NCI-H1417 treated with DMSO at 0.1 percent for 48 hours (cell line): ENCODE results near the gene RASSF6.
A peak's percentile ranks its signal among the peaks of the same experiment; 100 is the strongest.
"Not testable (repeated sequence)": the region's sequence is repeated elsewhere in the genome, so short reads cannot be mapped to it uniquely, and the experiment has no call there.

Experiments used
- DNase-seq: peaks from one replicate; lab custom pipeline; 2025; lab: John Stamatoyannopoulos, UW

Gene RASSF6, protein sequence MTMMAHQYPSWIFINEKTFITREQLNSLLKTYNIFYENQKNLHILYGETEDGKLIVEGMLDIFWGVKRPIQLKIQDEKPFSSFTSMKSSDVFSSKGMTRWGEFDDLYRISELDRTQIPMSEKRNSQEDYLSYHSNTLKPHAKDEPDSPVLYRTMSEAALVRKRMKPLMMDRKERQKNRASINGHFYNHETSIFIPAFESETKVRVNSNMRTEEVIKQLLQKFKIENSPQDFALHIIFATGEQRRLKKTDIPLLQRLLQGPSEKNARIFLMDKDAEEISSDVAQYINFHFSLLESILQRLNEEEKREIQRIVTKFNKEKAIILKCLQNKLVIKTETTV

DNA sequence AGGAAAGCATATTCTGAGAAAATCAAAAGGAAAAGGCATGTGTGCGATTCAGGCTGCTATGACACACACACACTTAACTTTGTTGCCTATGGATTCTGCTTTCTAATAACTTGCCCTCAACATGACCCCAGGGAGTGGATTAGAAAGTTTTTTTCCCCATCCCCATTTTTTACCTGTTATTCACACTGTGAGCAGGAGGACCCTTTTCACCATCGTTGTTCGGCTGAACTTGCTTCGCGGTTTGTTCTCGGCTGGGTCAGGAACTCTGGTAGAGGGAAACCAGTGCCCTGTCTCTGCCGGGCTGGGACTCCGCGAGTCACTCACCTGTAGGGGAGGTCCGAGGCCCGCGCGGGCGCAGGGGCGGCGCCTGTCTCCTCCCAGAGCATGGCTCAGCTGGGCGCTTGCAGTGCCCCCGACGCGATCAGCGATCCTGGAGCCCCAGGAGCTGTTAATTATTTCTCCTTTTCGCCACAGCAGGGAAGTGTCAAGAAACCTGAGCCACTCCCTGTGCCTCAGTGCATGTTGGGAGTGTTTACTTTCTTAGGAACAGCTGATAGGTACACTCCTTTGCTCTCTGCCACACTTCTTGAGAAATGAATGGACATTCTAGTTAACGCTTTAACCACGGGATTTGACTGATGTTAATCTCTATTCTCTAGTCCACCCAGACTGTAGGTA lies at the start of gene RASSF6:
Gene RASSF6 (minus strand): TSS at position 322 of the 678 bp plus-strand sequence. CDS start 8,641 bp downstream, outside the sequence.
- DNase-seq = peak; percentile 26

DNA sequence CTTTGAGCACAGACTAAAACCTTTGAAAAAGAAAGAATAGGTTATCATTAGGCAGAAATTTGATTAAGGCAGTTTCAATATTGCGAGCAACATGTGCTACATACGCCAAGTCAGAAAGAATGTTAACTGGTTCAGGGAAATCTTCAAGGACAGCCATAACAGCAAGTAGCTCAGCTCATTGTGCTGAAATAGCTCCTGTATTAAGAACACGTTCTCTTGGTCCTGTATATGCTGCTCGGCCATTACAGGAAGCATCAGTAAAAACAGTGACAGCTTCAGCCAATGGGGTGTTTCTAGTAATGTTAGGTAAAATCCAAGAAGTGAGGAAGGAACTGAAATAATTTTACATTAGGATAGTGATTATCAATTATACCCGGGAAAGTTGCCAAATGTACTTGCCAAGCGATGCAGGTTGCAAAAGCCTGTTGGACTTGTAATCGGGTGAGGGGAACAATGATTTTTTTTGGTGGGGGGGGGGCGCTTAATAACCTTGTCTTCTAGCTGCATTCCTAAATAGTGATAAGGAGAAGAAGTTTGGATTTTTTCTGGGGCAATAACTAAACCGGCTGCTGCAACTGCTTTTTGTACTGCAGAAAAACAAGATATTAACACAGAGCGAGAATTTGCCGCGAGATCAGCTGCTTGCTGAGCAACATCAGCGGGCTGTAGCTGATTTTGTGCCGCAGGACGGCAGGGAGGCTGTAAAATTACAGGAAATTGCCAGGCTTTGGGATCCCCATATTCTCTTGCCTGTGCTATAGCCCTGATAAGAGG lies 49.4 kb upstream of the RASSF6 start:
- DNase-seq = no peak

DNA sequence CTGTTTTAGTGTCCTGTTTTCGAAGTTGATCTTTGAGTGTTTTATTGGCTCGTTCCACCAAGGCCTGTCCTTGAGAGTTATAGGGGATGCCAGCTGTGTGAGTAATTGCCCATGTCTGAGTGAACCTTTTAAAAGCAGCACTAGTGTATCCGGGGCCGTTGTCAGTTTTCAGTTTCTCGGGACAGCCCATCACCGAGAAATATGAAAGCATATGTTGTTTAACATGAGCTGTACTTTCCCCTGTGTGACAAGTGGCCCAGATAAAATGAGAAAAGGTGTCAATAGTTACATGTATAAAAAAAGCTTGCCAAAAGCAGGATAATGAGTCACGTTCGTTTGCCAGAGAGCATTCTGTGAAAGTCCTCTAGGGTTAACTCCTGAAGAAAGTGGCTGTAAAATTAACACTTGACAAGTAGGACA lies 48.6 kb upstream of the RASSF6 start:
- no peak for DNase-seq

DNA sequence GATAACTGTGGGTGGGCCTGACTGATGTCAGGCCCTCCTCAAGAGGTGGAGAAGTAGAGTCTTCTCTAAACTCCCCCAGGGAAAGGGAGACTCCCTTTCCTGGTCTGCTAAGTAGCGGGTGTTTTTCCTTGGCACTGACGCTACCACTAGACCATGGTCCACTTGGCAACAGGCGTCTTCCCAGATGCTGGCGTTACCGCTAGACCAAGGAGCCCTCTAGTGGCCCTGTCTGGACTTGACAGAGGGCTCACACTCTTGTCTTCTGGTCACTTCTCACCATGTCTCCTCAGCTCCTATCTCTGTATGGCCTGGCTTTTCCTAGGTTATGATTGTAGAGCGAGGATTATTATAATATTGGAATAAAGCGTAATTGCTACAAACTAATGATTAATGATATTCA lies 45.7 kb upstream of the RASSF6 start:
- not testable (repeated sequence) for DNase-seq

DNA sequence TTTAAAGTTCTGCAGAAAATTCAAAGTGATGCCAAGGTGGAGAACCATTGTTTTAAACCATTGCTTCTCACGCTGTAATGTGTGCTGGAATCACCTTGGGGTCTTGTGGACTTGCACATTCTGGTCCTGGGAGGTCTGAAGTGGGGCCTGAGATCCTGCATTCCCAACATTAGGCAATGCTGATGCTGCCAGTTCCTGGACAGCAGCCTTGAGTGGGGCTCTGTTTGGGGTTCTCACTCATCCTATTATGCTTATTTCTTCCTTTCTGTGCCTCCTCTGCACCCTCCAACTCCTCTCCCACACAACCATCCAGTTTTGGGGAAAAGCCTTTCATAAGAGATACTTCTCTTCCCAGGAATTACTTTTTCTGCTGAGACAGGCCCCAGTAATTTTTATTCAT lies 44.2 kb upstream of the RASSF6 start:
- no peak for DNase-seq

DNA sequence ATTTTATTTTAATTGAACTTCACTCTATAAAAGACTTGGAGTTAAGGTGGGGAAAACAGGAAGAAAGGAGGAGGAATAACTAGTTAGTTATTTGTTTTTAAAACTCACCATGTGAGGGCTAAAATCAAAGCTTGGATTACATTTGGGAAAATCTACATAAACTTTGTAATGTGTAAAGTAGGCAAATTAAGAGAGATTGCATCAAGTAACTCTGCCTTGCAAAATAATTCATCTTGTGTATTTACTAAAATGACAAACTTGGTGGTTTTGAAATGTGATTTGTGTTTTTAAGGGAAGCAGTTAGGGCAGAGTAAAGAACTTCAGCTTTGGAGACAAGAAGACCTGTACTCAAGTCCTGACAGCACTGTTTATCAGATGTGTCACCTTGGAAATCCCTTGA lies 43.3 kb upstream of the RASSF6 start:
- DNase-seq = no peak

DNA sequence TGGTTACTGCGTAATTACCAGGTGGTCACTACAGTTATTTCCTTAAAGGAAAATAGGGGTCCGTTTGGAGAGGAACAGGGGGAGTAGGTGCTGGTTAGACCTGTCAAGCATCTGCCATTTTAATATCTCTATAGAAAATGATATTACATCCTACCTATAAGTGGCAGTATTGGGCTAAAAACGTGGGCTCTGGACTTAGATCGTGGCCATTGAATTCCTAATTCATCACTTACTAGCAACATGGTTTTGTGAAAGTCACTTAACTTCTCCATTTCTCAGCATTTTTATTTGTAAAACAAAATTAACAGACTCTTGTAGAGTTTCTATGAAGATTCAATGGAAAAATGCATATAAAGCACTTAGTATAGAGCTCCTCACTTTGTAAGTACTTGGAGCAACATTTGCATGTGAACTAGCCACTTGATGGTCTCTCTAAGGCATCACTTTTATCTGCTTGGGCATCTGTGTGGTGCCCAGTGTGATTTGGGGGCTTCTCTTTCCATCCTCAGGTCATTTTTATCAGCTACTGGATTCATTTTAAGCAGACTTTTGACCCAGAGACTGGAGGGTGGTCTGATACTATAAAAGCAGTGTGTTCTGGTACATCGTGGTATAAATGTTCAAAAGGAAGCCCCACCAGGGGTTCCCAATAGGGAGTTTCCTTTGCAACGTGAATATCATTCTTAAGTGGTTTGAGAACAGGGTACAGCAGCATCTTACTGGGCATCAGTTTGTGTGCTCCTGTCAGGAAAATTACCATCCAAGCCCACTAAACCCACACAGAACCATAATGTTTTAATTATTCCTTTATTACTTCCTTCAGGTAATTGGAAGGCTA lies 42.7 kb upstream of the RASSF6 start:
- DNase-seq = no peak

DNA sequence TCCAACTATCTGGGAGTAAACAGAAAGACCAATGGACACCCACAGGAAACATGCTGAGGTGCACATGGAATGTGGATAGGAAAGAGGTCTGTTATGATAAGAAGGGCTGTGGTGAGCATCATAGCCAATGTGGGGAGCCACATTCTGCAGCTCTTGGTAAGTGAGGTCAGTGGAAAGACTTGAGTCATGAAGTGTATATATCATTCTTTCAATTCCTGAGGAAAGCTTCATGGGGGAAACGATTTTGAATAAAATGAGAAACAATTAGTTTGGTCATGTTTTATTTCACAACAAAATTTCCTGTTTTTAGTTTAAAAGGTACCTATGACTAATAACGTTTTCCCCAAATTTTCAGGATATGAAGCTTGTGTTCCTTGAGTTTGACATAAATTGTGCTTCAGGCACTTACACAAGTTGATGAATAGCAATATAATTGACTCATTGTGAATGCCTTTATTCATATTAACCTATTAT lies 41.4 kb upstream of the RASSF6 start:
- DNase-seq = no peak

DNA sequence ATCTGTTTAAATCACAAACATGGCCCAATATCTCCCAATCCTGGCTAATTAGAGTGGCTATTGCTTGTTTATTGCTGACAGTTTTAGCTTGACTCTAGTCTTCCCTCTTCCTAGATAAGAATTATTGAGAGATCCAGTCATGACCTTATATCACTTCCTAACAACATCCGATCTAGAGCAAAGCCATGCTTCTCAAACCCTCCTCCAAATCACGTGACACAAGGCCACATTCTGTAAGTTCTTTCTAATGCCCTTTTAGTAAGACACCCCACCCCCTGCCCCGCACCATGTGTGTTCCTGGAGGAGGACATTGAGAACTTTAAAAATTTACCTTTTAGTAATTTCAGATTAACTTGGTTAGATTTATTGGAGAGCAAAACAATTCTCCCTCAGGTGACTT lies 40.6 kb upstream of the RASSF6 start:
- DNase-seq = no peak

DNA sequence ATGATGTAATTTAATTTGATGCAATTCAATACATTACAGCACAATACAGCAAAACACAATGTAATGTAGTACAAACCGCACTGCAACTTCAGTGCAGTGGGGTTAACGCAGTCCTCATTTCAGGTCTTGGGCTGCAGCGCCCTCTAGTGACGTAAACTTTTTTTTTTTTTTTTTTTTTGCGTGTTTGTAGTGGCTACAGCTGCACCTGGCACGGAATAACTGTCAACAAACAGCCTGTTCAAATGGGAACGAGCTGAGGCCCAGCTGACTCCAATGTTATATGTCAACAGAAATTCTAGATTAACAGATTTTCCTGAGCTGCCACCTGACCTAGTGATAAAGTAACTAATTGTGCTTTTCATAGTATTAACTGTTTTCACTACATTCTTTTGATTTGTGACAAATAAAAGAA lies 33.5 kb upstream of the RASSF6 start:
- DNase-seq = peak; percentile 75

DNA sequence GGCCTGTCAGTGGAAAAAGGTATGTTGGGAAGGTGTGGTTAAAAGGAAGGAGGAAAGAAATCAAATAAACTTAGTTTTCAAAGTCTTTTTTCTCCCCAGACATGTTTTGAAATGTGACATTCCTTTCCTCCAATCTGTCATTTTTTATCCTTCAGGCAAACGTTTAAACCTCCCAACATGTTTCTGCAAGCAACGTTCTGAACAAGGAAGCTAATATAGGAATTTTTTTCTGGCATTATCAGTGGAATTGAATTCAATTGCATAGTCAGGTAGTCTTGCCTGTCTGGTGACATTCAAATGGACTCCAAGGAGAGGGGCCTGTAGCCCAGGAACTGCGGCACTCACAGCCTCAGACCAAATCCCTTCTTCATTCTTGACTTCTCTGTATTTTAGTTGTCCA lies 30.0 kb upstream of the RASSF6 start:
- no peak for DNase-seq

DNA sequence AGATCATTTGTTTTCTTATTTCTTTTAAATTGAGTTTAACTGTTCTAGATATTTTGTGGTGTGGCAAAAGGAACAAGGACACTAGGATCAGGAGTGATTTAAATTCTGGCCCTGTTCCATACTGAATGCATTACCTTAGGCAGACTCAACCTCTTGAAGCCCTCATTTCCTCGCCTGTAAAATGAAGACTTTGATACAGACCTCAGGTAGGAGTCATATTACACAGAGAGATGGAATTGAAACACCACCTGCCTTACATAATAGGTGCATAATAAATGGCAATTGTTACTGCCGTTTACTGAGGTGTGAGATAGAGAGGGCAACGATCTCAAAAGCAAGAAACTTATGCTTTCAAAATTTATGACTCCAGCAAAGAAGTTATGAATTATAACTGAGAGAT lies 28.2 kb upstream of the RASSF6 start:
- DNase-seq = no peak

DNA sequence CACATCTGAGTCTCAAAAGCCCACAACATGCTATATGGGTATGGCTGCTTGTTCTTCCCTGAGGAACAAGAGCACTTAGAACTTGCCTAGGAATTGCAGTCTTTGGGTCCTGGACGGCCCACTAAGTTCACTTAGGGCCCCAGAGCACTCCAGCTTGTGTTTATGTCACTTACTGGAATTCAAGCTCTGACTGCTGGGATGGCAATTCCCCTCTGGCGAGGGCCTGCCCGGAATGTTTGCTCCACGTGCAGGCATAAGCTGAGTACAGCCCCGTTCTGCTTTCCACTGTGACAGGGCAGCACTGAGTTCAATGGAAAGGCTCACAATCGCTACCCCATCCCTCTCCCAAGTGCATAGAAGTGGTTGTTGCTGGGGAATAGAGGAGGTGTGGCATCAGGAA lies 25.9 kb upstream of the RASSF6 start:
- DNase-seq = no peak

DNA sequence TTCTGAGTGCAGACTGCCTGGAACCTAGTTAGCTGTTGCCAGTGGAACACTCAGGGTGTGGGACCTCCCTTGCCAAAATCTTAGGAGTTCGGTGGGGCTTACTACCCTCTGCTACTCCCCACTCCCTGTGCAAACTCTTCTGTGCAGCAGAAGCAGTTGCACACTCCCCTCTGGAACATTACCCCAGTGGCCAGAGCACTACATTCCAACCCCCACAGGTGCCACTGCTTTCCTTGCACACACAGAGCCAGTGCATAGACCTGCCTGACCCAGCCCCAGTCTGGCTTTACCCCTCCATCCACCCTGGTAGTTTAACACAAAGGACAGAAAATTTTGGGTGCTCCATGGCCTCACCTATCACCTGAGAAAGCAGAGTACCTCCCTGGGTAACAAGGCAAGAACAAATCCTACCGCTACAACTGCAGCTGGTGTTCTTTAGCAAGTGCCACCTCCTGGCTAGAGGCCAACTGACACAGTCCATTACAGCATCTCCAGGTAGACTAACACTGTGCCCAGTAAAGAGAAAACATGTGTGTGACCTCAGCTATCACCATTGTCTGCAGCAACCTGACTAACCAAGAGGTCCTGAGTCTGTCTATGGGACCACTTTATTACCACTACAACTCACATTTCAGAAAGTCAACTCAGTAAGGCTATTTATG lies 11.5 kb upstream of the RASSF6 start:
- DNase-seq = no peak

DNA sequence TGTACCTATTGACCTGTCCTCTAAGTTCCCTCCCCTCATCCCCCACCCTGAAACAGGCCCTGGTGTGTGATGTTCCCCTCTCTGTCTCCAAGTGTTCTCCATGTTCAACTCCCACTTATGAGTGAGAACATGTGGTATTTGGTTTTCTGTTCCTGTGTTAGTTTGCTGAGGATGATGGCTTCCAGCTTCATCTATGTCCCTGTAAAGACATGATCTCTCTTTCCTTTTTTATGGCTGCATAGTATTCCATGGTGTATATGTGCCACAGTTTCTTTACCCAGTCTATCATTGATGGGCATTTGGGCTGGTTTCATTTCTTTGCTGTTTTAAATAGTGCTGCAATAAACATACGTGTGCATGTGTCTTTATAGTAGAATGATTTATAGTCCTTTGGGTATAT lies 8.6 kb upstream of the RASSF6 start:
- not testable (repeated sequence) for DNase-seq

DNA sequence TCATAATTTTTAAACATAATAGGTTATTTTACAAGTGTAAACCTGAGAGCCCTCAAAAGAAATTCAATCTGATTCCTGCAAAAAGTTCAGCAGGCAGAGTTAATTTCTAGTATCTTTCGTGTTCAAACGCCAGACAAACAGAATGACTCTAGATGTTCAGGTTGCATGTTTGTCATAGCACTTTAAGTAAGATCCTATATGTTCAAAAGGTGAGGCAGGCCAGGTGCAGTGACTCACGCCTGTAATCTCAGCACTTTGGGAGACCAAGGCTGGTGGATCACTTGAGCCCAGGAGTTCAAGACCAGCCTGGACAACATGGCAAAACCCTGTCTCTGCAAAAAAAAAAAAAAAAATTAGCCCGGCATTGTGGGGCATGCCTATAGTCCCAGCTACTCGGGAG lies 1.1 kb upstream of the RASSF6 start:
- no peak for DNase-seq

DNA sequence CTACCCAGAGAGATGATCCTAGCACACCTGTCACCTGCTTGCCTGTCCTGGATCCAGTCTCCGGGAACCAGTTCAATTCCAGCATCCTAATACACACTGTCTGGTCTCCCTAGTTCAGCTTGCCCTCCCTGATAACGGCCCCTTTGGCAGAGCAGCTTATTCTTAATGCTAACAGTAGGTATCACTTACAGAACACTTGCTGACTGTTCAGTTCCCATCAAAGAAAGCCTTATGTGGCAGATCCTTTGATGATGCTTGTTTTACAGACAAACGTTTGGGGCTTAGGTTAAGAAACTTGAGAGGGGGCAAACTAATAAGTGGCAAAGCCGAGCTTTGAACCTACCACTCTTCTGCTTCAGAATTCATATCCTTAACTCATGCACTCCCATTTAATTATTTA lies 890 bp downstream of the RASSF6 start:
- DNase-seq = no peak

DNA sequence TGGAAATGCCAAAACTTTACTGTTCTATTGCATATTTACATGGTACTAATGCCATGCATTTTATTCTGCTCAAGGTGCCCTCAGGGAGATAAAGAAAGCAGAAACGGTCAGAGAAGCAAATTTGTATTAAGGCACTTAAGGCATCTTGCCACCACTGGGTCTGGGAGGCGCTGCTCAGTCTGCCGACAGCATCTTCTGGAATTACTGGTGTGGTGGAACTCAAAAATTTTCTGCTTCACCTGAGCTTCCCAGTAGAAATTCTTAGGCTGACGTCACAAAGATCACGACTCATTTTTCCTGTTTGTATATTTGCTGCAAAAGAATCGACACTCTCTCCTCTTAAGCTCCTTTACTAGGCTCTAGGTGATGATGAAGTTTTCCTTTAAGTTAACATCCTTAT lies 3.0 kb downstream of the RASSF6 start:
- DNase-seq = no peak

DNA sequence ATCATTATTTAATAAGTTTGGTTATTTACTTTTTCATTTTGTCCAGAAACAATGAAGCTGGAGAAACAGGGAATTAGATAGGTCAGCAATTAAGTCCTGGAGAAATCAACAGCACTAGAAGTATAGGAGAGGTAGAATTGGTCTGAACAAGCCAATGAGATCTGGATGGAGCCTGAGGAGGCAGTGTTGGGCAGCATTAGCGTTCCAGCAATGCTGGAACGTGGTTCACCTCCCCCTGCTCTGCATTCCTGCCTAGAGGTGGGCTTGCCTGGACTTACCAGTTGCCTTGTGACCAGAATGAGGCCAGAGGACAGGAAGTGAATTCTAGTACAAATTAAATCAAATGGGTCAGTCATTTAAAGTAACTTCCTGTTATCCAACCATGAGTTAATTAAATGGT lies 4.6 kb downstream of the RASSF6 start:
- no peak for DNase-seq

DNA sequence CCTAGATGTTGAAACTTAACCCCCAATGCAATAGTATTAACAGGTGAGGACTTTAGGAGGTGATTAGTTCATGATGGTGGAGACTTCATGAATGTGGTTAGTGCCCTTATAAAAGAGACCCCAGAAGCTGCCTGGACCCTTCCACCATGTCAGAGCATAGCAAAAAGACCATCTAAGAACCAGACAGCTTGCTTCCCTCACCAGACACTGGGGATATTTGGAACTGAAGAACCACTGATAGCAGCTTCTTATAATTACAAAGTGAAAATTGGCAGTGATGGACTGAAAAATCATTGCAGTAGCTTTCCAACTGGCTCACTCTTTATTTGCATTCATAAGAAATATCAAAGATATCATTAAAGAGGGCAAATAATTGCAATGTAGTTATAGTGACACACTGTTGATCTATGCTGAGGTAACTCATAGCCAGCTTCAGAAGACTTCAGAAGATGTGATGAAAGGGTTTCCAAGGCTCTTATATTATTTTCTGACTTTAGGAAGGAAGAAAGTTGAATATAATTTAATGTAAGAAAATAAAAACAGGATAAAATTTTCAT lies 5.8 kb downstream of the RASSF6 start:
- no peak for DNase-seq

DNA sequence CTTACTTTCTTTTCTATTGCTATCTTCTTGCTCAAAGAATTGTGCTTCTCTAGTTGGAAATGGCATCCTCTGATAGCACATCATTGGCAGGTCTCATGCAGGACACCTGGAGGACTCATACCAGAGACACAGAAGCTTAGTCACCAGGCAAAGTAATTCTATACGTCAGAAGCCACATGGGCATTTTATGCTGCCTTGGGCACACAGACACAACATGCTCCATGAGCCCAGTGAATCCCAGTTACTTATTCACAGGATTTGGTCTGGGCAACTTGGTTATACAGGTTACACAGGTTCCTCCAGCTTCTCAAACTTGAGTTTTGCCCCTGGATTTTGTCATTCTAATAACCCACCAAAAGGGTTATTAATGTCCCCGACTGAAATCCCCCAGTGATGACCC lies 7.1 kb downstream of the RASSF6 start:
- DNase-seq = no peak
